ENCODE data around the gene WDR26.

DNA sequence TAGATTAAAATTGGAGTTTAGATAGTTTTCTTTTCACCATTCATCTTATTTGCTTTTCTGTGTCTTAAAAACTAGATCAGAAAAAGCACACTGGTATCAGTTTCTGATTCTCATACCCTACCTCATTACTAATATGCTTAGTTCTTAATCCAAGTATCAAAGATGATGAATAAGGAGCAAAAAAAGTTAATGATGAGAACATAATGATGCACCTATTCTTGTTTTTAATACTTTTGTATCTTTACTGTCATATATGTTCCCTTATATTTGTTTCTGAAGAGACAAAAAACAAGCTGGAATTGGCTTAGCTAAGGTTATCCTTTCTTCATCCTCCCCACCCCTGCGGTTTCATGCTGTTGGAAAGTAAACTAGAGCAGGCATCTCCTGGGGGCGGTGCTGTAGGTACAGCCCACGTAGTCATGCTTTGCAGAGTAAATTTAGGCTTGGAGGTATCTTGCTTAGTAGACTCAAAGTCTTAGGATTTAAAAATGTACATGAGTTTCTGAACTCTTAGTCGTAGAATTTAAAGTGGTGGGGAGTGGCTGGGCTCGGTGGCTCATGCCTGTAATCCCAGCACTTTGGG is 61.5 kb downstream of the WDR26 start:
- TF ChIP-seq, protein P1, sequence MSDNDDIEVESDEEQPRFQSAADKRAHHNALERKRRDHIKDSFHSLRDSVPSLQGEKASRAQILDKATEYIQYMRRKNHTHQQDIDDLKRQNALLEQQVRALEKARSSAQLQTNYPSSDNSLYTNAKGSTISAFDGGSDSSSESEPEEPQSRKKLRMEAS (IDR thresholded peaks at IDR 0.05), result no peak
- TF ChIP-seq ZBTB7A (IDR thresholded peaks at IDR 0.05; ENCODE audit: low read depth) (no peak), YY1 (IDR thresholded peaks at IDR 0.05; ENCODE audit: low read depth) (no peak)
